Left lung (tissue), 10 donors: ENCODE measurements around the gene LAMA2. TPM values are rescaled to one million over a fixed set of nuclear protein-coding genes. Genes with fewer than 3 reads are reported as not detected.
A peak's percentile ranks its signal among the peaks of the same experiment; 100 is the strongest.
"Not testable (repeated sequence)": the region's sequence is repeated elsewhere in the genome, so short reads cannot be mapped to it uniquely, and the experiment has no call there.

Experiments used
- ATAC-seq: fragments of 200-7000 bp; cut with Tn5 transposase; one replicate; pipeline ENCODE4 v1.9.1; 2020; ENCODE audit warnings: moderate library complexity
- DNase-seq, 4 donors: peaks; one replicate each; pipeline ENCODE4 v3.0.0-alpha.2; 2013 to 2020
- H3K27ac ChIP-seq, 2 donors: fragments of 200-600 bp; sonication (generic) in 1 of 2; one replicate each; pipeline versions ENCODE4 v1.5.0 to v1.8.0; 2020 to 2021
- H3K27me3 ChIP-seq, 2 donors: fragments of 200-600 bp; sonication (generic) in 1 of 2; one replicate each; pipeline versions ENCODE4 v1.5.0 to v1.8.0; 2020 to 2021
- H3K36me3 ChIP-seq, 2 donors: fragments of 200-600 bp; sonication (generic) in 1 of 2; one replicate each; pipeline versions ENCODE4 v1.5.0 to v1.8.0; 2020 to 2021
- H3K4me1 ChIP-seq, 2 donors: fragments of 200-600 bp; one replicate each; pipeline ENCODE4 v1.8.0; 2021
- H3K4me3 ChIP-seq, 2 donors: fragments of 200-600 bp; sonication (generic) in 1 of 2; one replicate each; pipeline versions ENCODE4 v1.5.0 to v1.8.0; 2020 to 2021; ENCODE audit warnings: mild to moderate bottlenecking in 1 of 2
- H3K9me3 ChIP-seq, 2 donors: fragments of 200-600 bp; sonication (generic) in 1 of 2; one replicate each; pipeline versions ENCODE4 v1.5.0 to v1.8.0; 2020 to 2021
- CTCF ChIP-seq, 2 donors: fragments of 200-600 bp; sonication (generic) in 1 of 2; IDR thresholded peaks; one replicate each; pipeline versions ENCODE4 v1.5.0 to v1.8.0; 2021; ENCODE audit warnings: antibody characterized with exemption in 2 of 2
- intact Hi-C, 2 donors: fragments of 100-400 bp; cut with DNase I; formaldehyde crosslinking; loops; one replicate each; pipeline versions ENCODE4 v1.11.2 to v1.14.2; 2022
- polyA plus RNA-seq, 6 donors: library from polyadenylated mRNA; unstranded; fragments of 120-200 nt; gene quantifications; one replicate each; pipeline ENCODE4 v1.2.1, GENCODE V29; 2013; ENCODE audit not compliant: insufficient read length in 6 of 6
- total RNA-seq, 2 donors: library from RNA; stranded (reverse); fragmentation: NEBNext Ultra II Directional; extraction: Animal tissue kit (Norgen Biotek cat#: 25700); gene quantifications; one replicate each; pipeline ENCODE4 v1.2.1, GENCODE V29; 2021
- donor health status: DM: no; HTN: yes; CAD: no.
- donor health status: DM: no; HTN: no; CAD: no.

LAMA2 gene
- total and polyA plus RNA-seq, 8 donors = 32.7 to 91.7 (median 64.7) TPM

GRCh38 chr6:129146902-129147301 is 264.0 kb downstream of the LAMA2 start:
- Histone ChIP-seq H3K27ac (no peak overlapping the region), H3K4me3 (no peak overlapping the region), H3K9me3 (no peaks in the 10 kb centered on the region), H3K27me3 (no peaks in the 10 kb centered on the region), H3K36me3 (no peaks in the 10 kb centered on the region), H3K4me1 (no peaks in the 10 kb centered on the region)
- intact Hi-C loops = no loop called here
- no peak for TF ChIP-seq CTCF (IDR thresholded peaks at IDR 0.05)
- DNase-seq (no peak), ATAC-seq (no peak)

- no peak for TF ChIP-seq CTCF (IDR thresholded peaks at IDR 0.05)
- intact Hi-C loops = no loop called here
- H3K27me3 ChIP-seq = no peaks in the 10 kb centered on the region
- H3K27ac ChIP-seq = no peak overlapping the region
- no peak overlapping the region for H3K4me3 ChIP-seq
- H3K36me3 ChIP-seq = no peaks in the 10 kb centered on the region
- H3K4me1 ChIP-seq = no peaks in the 10 kb centered on the region
- DNase-seq (no peak), ATAC-seq (no peak)
- no peaks in the 10 kb centered on the region for H3K9me3 ChIP-seq
Measured at GRCh38 chr6:129150507-129150906, 267.6 kb downstream of the LAMA2 start.

- intact Hi-C loops = no loop called here
- H3K9me3 ChIP-seq = no peaks in the 10 kb centered on the region
- no peaks in the 10 kb centered on the region for H3K4me1 ChIP-seq
- H3K27me3 ChIP-seq = no peaks in the 10 kb centered on the region
- DNase-seq (no peak), ATAC-seq (no peak)
- no peaks in the 10 kb centered on the region for H3K36me3 ChIP-seq
- H3K4me3 ChIP-seq = no peak overlapping the region
- no peak for TF ChIP-seq CTCF (IDR thresholded peaks at IDR 0.05)
- no peak overlapping the region for H3K27ac ChIP-seq
Measured at GRCh38 chr6:129153257-129153656, 270.3 kb downstream of the LAMA2 start.

GRCh38 chr6:129159242-129159641 is 276.3 kb downstream of the LAMA2 start:
- H3K36me3 ChIP-seq, H3K27ac ChIP-seq, H3K27me3 ChIP-seq, intact Hi-C loops, ATAC-seq, H3K4me3 ChIP-seq, H3K4me1 ChIP-seq, H3K9me3 ChIP-seq: not testable (repeated sequence)
- DNase-seq = peak in 1 of 4 donors; percentile 53

GRCh38 chr6:129162605-129163004 is 279.7 kb downstream of the LAMA2 start:
- H3K4me1 ChIP-seq = no peaks in the 10 kb centered on the region
- no peaks in the 10 kb centered on the region for H3K36me3 ChIP-seq
- H3K27ac ChIP-seq = no peak overlapping the region
- no peak for ATAC-seq
- H3K27me3 ChIP-seq = no peaks in the 10 kb centered on the region
- H3K4me3 ChIP-seq = no peak overlapping the region
- intact Hi-C loops = no loop called here
- no peak for DNase-seq
- H3K9me3 ChIP-seq = no peaks in the 10 kb centered on the region
- TF ChIP-seq CTCF (IDR thresholded peaks at IDR 0.05) = no peak

GRCh38 chr6:129163551-129163950 is 280.6 kb downstream of the LAMA2 start:
- intact Hi-C loops = no loop called here
- Histone ChIP-seq H3K36me3 (no peaks in the 10 kb centered on the region), H3K9me3 (no peaks in the 10 kb centered on the region), H3K27me3 (no peaks in the 10 kb centered on the region), H3K4me3 (no peak overlapping the region), H3K4me1 (no peaks in the 10 kb centered on the region), H3K27ac (no peak overlapping the region)
- ATAC-seq (no peak), DNase-seq (no peak)
- no peak for TF ChIP-seq CTCF (IDR thresholded peaks at IDR 0.05)
